Measurements from ENCODE around the gene DPY19L3.

DPY19L3 gene

DNA sequence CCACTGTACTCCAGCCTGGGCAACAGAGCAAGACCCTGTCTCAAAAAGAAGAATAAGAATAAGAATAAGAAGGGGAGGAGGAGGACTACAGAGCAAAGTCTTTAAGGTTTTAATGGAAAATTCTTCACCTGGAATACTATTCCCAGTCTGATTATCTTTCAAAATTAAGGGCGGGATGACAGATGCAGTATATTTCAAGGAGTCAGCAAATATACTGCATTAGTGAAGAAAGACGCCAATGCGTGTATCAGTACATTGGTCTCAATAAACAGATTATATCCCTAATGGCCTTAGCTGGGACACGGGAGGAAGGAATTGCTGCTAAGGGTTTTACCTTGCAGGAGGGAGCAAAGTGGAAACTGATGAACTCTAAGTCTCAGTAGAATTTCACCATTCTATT lies 121.3 kb downstream of the DPY19L3 start:
- DNase-seq (ENCODE audit: low read depth), result no peak

DNA sequence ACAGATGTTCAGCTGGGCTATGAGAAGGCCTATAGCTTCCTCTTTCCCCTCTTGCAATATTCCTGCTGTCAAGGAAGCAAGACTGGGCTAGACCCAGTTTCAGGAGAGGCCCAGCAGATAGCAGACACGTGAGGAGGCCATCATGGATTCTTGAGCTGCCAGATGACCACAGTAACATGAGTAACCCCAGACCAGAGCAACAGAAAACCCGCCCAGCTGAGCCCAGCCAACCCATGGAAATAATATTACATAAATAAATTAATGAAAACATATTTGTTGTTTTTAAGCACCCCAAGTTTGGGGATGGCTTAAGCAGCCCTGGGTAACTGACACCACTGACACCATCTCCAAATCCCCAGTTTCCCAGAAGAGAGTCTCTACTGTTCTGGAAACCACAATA lies 125.2 kb downstream of the DPY19L3 start:
- DNase-seq (ENCODE audit: low read depth), result no peak

DNA sequence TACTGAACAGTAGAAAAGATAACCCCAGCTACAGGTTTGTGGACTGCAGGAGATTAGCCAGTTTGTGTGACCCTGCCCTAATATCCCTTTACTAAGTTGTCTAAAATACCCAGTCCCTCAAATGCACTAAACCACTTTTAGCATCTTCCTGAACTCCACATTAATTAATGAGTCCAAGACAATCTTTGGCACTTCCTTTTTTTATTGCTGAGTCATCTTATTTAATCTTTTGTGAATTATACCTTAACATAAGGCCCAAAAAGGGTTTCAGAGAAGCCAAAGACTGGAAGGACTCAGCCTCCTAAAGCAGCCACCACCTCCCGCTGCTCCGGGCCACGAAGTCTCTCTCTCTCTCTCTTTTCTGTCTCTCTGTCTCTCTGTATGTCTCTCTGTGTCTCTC lies 126.7 kb downstream of the DPY19L3 start:
- DNase-seq (ENCODE audit: low read depth), result no peak

All from iris pigment epithelial cell (primary cell).